Frontal cortex (tissue), 4 donors: ENCODE data around the gene AFF3. TPM values are rescaled to one million over a fixed set of nuclear protein-coding genes. Genes with fewer than 3 reads are reported as not detected.
A peak's percentile ranks its signal among the peaks of the same experiment; 100 is the strongest.

Source experiments
- DNase-seq, 2 donors: peaks; one replicate each; pipeline ENCODE4 v3.0.0; 2012; ENCODE audit warnings: low spot score in 2 of 2
- FAIRE-seq: peaks from 2 replicates; lab custom pipeline; 2012; peaks lifted over from hg19 to GRCh38; lab: Jason Lieb, UNC
- total RNA-seq: library from RNA; depleted of rRNA; stranded (reverse); fragments of >200 nt; gene quantifications from one replicate; pipeline ENCODE4 v1.2.3, GENCODE V29; 2014
- donor health status: control.
- donor health status: control.
- donor health status: control.

Gene AFF3
- total RNA-seq, 1 donor from 2014 or later: 56.7 TPM

DNA sequence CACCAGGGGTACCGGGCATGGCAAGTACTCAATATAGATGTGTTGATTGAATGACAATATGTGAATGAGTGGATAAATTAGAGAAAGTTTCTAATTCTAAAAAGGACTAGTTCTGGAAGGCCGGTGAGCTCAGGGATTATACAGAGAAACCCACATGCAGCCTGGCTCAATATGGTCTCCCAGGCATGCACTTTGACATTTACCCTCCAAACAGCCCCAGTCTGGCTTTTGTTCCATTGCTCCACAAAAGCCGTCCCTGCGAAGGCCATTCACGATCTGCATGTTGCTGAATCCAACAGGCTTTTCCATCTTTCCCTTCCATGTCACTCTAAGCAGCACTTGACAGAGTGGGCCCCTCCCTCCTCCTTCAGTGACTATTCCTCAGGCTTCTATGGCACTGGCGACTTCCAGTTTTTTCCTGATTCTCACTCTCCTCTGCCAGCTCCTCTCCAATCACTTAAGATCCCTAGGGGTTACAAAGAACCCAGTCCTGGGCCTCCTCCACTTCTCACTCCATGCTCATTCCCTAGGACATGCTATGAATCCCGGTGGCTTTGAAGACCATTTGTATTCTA is 266.7 kb downstream of the AFF3 start:
- DNase-seq (no peak), FAIRE-seq (no peak)

DNA sequence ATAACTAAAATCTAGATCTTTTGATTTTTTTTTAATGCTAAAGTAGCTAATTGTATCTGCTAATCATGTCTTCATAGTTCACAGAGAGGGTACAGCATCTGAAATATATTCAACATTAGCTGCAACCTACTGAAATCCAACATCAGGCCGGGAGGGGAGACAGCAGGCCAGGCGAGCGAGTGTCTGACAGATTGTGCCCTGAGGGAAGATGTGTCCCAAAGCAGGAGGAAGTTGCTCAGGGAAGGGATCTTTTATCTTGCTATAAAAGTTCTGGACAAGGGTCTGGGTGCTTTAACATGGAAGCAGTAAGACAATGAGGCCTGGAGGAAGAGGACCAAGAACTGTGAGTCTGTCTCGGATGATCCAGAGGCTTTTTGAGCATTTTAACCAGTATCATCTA is 274.1 kb downstream of the AFF3 start:
- no peak for FAIRE-seq
- DNase-seq: no peak

DNA sequence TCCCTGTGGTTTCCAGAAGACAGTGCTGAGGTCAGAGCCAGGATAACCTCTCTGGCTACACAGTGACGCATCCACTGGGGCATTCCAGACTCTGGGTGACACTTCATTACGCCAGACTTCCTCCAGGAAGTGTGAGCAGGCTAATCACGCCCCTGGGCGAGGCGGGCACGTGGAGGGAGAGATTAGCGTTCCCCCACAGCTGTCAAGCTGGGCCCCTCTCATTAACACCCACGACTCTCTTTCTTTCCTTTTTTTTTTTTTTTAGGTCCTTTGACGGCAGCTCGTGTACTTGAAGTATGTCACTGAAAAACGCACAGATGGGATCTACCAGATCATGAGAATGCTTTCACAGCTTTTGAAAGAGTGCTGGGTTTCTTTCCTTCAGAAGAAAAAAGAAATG is 274.6 kb downstream of the AFF3 start:
- FAIRE-seq (no peak), DNase-seq (peak in 1 of 2 donors; percentile 27)

DNA sequence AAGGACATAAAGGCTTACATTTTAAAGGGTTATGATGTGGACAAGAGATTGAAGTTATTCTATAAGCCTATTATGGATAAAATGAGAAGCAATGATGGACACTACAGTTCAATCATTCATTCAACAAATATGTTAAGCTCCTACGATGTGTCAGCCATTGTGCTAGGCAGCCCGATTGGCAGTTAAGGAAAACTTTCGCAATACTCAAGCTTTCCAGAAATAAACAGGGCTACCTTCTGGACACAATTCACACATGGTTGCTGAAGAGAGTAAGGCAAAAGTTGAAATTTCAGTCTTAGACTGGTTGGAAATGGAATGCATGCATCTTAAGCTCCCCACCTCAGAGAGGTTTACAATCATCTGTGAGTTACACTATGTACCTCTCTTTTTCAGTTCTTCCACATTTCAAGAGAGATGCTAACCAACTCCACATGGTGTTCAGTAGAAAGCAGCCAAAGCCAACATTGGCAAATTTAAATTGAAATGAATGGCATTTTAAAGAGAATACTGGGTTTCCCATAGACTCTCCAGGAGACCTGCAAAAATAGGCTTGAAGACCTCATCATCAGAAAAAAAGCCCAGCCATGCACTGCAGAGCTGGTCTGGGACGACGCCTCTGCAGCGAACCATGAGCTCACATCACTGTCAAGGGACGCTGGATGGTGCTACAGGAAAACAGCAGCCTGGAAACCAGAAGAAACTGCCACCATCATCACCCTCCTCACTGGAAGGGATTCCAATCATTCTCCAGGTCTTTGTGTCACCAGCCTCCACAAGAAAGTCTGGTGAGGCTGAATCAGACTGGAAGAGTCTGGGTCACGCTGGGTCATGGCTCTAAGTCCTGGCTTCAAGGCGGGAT is 276.3 kb downstream of the AFF3 start:
- no peak for FAIRE-seq
- DNase-seq: no peak

DNA sequence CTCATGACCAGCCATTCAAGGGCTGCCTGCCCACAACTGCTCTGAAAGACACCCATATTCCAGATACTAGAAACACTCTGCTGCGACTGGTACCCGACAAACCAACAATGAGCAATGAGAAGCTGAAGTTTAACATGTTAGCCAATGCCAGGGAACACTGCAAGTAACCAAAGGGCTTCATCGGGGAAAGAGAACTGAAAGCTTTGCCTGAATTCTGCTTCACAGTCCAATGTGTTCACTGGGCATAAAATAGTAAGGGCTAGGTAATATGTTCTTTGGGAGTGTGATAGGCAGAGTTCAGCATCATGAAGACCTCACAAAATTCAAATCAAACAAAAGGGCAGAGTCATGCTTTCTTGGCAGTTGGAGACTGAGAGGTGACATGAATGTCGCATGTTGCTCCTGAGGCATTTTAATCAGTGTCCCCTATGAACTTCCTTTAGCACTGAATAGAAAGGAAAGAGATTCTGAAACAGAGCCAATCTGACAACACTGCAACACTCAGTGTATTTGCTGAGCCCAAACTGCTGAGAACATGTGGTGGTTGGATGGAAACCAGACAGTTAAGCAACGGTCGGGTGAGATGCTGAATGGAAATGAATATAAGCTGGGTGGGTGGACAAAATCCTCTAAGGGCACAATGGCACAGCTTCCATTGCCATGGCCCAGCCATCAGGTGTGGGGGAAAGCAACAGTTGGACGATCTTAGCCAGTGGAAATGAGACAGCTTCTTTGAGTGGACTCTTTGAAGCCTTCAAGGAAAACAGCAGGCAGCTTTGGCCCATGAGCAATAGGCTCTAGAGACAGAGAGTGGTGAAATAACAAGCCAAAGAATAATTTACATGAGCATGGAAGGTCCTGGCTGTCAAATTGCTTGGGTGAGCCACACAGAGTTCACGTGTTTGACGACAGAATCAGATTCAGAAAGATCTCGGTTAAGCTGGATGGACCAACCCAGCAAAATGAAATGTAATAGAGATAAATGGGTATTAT is 277.5 kb downstream of the AFF3 start:
- no peak for DNase-seq
- no peak for FAIRE-seq

DNA sequence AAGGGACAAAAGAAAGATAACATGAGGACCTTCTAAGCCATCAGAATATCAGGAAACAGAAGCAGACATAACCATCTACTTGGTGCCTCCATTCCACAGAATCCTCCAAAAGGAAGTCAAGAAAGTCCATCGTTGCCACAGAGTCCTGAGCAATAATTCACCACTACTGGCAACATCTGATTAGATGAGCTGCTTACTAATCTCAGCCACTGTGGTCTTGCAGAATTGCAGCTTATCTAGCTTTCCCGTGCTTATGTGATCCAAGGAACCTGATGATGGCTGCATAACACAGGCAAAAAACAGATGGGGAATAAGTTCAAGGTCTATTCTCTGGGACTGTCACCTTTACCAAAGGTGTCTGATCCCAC is 278.5 kb downstream of the AFF3 start:
- DNase-seq (no peak), FAIRE-seq (no peak)

DNA sequence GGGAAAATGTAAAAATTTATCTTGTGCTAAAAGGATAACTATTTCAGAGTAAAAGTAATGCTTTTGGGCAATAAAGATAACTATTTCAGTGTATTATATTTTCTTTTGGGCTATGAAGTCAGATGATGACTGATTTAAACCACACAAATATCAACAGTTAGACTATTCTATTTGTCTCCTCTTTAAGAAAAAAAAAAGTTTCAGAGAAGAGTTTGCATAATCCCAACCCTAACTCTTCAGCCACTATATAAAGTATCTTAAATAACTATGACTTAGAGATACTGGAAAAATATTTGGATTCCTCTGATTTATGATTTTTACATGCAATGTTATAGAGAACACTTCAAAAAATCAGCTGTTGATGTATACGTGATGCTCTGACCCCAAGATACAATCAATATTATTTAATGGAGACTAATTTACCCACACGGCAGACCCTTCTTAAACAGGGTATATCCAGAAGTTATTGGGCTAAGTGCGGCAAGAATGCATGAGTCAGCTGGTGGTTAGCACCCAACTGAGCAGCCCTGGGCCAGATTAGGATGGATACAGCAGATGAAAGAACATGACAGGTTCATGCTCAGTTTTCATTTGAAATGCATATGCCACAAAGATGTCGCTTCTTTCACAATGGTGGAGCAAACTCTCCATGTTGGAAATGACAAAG is 279.0 kb downstream of the AFF3 start:
- no peak for DNase-seq
- FAIRE-seq: no peak

DNA sequence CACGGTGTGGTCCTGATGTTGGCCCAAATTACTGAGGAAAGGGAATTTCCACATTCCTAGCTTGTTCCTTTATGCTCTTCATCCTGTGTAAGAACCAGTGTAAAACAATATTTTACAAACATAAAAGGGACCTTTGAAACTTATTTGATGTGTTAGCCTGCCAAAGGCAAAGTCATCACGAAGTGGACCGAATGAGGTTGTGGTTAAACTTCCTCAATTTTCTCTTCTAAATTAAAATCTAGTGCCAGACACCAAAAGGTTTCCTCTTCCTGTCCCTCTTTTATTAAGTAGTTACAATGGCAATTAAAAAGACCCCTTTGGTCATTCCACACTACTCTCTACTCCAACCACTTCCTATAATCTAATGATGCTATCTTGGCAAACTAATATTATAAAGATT is 279.8 kb downstream of the AFF3 start:
- no peak for FAIRE-seq
- no peak for DNase-seq

DNA sequence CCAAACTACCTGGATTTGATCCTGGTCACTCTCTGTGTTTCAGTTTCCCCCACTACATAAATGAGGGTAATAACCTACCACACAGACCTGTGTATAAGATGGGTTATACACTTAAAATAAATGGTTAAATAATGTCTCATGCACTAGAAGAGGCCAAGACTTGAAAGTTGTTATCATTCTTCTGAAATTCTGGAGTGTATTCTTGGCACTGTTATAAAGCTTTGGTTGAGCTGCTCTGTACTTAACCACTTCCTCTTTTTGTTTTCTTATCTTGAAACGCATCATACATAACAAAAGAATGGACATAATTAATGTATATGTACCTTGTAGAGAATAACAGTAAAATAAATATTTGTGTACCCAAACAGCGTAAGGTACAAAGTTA is 281.0 kb downstream of the AFF3 start:
- FAIRE-seq: no peak

DNA sequence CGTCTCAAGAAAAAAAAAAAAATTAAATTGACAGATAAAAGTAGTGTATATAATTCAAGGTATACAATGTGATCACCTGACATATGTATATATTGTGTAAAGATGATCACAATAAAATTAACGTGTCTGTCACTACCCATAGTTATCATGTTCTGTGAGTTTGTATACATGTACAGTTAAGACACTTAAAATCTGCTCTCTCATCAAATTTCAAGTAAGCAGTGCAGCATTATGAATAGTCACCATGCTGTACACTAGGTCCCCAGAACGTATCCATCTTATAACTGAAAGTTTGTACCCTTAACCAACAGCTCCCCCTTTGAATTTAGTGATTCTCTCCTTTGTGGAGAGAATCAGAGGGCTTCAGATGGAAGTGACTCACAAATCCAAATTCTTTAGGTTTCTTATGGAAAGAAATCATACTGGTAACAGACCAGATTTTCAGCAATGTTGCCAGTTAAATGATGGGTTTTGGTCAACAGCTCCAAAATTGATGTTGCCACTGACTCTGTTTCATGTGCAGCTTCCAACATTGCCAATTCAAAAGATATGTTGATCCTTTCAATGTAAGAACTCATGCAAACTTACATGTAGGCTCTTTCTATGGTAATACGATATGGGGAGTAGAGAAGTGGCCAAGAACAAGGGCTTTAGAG is 281.5 kb downstream of the AFF3 start:
- DNase-seq: no peak
- no peak for FAIRE-seq

More for the DNA sequence above, 281.0 kb downstream of the AFF3 start:
- no peak for DNase-seq

DNA sequence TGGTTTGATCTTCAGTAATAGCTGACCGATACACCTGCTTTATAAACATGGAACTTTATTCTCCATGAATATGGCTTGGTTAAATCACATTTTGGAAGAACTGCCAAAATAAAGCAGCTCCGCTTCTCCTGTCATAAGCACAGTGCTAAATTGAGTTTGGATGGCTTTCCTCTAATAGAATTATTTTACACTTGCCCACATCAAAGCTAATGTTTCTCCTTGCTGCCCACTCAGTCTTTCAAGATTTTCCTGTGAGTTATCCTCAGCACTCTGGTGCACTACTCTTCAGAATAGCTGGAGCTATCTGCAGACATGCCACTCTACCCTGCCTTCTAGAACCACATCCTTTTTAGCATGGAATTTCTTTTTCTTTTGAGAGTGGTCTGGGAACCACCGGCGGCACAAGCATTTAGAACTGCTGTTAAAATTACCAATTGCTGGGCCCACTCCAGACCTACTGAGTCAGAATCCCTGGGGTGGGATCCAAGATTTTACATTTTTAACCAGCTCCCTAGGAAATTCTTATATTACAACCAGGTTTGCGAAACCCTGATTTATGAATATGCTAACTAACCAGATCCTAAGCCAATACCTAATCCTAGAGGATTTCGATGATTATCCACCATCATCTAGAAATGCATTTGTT is 283.3 kb downstream of the AFF3 start:
- no peak for FAIRE-seq
- DNase-seq: no peak

DNA sequence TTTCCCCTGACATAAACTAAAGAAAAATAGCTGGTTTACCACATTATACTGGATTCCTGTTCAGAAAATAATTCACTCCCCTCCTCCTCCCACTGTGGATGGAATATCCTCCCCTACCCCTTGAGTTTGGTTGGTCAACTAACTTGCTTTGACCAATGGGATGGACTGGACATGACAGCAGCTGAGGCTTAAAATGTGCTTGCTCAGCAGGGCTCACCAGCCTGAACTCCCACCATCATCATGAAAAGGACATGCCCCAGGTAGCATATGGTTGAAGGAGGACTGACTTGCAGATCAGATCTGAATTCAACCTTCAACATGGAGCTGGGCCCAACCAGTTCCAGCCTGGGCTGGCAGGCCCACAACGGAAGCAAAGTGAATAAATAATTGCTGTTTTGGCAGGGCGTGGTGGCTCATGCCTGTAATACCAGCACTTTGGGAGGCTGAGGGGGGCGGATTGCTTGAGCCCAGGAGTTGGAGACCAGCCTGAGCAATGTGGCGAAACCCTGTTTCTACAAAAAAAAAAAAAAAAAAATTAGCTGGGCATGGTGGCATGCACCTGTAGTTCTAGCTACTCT is 284.4 kb downstream of the AFF3 start:
- FAIRE-seq: no peak
- no peak for DNase-seq

DNA sequence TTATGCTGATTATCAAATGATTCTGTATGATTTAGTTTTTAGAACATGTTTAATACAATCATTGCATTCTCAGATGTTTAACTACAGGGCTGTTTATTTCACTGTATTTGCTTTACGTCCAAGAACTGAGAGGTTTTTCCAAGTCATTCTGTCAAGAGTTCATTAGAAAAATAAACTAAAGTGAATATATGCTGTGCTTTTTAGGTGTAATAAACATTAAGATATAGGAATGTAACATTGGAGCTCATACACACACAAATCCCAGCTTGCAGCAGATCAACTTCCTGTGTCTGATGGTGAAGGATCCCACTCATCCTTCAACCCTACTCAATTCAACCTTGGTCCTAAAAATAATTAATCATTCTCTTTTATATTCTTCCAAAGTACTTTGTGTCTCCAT is 285.0 kb downstream of the AFF3 start:
- no peak for FAIRE-seq
- no peak for DNase-seq

DNA sequence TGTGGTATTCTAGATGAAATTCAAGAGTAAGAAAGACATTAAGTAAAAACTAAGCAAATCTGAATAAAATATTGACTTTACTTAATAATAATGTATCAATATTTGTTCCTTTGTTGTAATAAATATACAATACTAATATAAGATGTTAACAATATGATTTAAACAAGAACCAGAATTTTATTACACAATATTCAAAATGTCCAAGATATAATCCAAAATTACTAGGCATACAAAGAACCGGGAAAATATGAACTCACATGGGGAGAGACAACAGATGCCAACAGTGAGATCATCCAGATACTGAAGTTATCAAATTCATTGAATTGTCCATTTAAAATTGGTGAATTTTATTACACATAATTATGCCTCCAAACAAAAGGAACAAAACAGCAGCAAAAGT is 286.3 kb downstream of the AFF3 start:
- peak; percentile 34 for FAIRE-seq
- no peak for DNase-seq

DNA sequence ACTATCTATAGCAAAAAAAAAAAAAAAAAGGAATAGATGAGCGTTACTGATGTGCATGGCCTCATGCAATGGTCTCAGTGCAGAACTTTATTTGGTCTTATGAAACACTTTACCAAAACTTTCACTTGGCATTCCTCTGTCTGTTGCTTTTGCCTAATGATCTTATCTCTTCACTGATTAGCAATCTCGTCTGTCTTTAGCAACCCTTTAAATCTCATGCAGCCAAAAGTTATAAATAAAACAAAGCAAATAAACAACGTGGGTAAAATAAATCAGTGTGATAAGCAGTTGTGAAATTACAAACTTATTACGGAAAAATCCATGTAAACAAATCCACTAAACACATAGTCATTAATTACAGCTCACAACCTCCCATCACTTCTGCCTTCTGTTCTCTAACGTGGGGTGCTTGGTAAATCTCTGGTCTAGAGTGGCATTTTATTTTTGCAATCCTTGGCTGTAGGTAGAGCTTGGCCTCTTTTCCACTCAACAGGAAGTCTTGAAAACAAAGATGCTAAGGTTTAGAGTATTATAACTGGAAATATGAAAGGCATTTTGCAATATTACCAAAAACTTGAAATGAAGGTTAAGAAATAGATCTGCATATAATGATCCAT is 288.0 kb downstream of the AFF3 start:
- DNase-seq: no peak
- FAIRE-seq: no peak

DNA sequence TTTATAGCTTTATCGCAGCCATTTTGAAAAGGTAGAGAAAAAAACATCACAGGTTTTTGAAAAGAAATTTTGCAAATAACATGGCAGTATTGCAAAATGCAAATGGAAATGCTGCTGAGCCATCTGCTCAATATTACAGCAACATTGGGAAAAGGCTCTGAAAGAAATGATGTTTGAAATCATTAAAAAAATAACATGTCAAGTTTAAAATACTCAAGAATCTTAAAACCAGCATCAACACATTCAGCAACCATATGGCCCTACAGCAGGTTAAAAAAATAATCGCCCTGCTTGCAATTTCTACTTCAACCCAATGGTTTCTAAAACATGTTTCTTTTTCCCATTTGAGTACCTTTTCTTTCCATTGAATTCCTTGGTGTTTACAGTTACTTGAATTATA is 289.4 kb downstream of the AFF3 start:
- DNase-seq: no peak
- FAIRE-seq: no peak

DNA sequence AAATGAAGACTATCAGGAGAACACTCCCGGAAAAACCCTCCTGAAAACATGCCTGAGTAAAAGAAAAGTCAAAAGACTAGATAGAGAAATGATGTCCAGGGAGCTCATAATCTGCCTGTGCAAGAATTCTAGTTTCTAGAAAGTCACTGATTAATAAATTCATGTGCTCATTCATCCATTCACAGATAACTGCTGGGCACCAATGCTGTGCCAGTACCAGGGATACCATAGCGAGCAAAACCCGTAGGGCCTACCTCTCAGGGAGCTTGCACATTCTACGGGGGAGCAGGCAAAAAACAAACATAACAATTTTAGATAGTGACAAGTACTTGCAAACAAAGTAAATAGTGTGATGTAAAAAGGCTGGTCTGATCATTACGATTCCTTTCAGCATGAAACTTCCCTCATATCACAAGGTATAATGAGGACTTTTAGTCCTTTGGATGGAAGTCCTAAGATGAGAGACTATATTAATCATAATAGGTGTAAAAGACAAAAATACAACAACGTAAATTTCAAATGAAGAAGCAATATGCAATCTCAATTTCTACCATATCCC is 289.9 kb downstream of the AFF3 start:
- FAIRE-seq (no peak), DNase-seq (no peak)

DNA sequence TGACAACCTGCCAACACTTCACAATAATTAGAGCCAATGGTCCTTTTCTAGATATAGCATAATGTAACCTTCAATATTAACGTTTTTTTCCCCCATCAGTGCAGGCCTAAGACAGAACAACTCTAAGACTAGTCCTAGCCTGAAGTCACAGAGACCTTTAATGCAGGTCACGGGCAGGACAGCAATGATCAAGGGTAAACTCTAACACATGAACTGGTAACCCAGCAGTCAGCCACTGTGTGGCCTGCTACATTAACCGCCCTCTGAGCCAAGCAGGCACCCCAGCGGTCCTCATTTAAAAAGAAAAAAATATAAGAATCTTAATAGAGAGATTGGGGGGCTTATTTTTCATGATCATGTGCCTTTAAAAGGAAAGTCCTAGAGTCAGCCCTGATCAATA is 290.6 kb downstream of the AFF3 start:
- FAIRE-seq (no peak), DNase-seq (no peak)
